CD4-positive, alpha-beta T cell (primary cell): ENCODE measurements around the gene ALOX15B. TPM values are rescaled to one million over a fixed set of nuclear protein-coding genes. Genes with fewer than 3 reads are reported as not detected.
"Not testable (repeated sequence)": the region's sequence is repeated elsewhere in the genome, so short reads cannot be mapped to it uniquely, and the experiment has no call there.

Source experiments
- ATAC-seq: fragments of 200-7000 bp; cut with Tn5 transposase; one replicate; pipeline ENCODE4 v1.10.0; 2022; ENCODE audit warnings: mild to moderate bottlenecking; ENCODE audit not compliant: poor library complexity
- CTCF ChIA-PET: fragments of 350-600 bp; sonication (Branson Sonifier 250); formaldehyde crosslinking; loops from one replicate; lab custom pipeline; 2021; ENCODE audit warnings: antibody characterized with exemption, inconsistent platforms; lab: Charles Lee
- POLR2A ChIA-PET: fragments of 350-600 bp; sonication (Branson Sonifier 250); formaldehyde crosslinking; loops from one replicate; lab custom pipeline; 2021; ENCODE audit warnings: antibody characterized with exemption, inconsistent platforms; lab: Charles Lee
- DNase-seq, 14 experiments: peaks; one replicate each; pipeline ENCODE4 v3.0.0-alpha.2; 2013 to 2020; ENCODE audit warnings: mixed read lengths in 2 of 14
- H3K27ac ChIP-seq, 2 donors: one replicate each; pipeline versions ENCODE4 v1.5.1 to v1.7.0; 2013; ENCODE audit warnings: low read length in 2 of 2, low read depth in 1 of 2, mild to moderate bottlenecking in 1 of 2
- H3K27me3 ChIP-seq, 2 experiments: 1 replicate in 1 of 2; 2 replicates in 1 of 2; pipeline versions ENCODE4 v1.6.1 to v1.7.0; 2013; ENCODE audit warnings: low read length in 2 of 2, control low read depth in 1 of 2, mild to moderate bottlenecking in 1 of 2, moderate library complexity in 1 of 2; ENCODE audit not compliant: insufficient read depth in 2 of 2, control insufficient read depth in 1 of 2
- H3K36me3 ChIP-seq: one replicate; pipeline ENCODE4 v1.6.1; 2013; ENCODE audit warnings: low read length, control low read depth; ENCODE audit not compliant: insufficient read depth
- H3K4me1 ChIP-seq: one replicate; pipeline ENCODE4 v1.6.1; 2013; ENCODE audit warnings: low read length, control low read depth; ENCODE audit not compliant: insufficient read depth
- H3K4me3 ChIP-seq: one replicate; pipeline ENCODE4 v1.5.1; 2013; ENCODE audit warnings: mild to moderate bottlenecking, low read length, moderate library complexity
- H3K9me3 ChIP-seq, 2 experiments: 1 replicate in 1 of 2; 2 replicates in 1 of 2; pipeline versions ENCODE4 v1.6.1 to v1.7.0; 2013; ENCODE audit warnings: low read length in 2 of 2, mild to moderate bottlenecking in 2 of 2, control low read depth in 1 of 2, moderate library complexity in 1 of 2; ENCODE audit not compliant: control insufficient read depth in 1 of 2, insufficient read depth in 1 of 2
- H3K27ac Mint-ChIP-seq: one replicate; pipeline ENCODE4 v1.8.0; 2020; ENCODE audit warnings: mixed read lengths
- H3K27me3 Mint-ChIP-seq: one replicate; pipeline ENCODE4 v1.8.0; 2021; ENCODE audit warnings: mixed read lengths
- H3K36me3 Mint-ChIP-seq: one replicate; pipeline ENCODE4 v1.8.0; 2021; ENCODE audit warnings: low read depth, mixed read lengths
- H3K4me1 Mint-ChIP-seq: one replicate; pipeline ENCODE4 v1.8.0; 2021; ENCODE audit warnings: low read depth, mixed read lengths
- H3K4me3 Mint-ChIP-seq: one replicate; pipeline ENCODE4 v1.8.0; 2020; ENCODE audit warnings: mild to moderate bottlenecking, mixed read lengths
- H3K9me3 Mint-ChIP-seq: one replicate; pipeline ENCODE4 v1.8.0; 2020; ENCODE audit warnings: mixed read lengths
- intact Hi-C, 2 experiments: fragments of 100-400 bp; cut with DNase I in 1 of 2; cut with micrococcal nuclease in 1 of 2; formaldehyde crosslinking; loops; one replicate each; pipeline versions ENCODE4 v1.15.1 to v1.9.0; 2023 to 2025; cut with DNase I, micrococcal nuclease
- total RNA-seq, 174 experiments: library from RNA in 2 of 174; stranded (reverse) in 2 of 174; gene quantifications; one replicate each; pipeline ENCODE4 v1.2.3 and lab custom pipeline; 2021 to 2026
- TF ChIP-seq, protein P1 (sequence below): fragments of 200-600 bp; IDR thresholded peaks from one replicate; pipeline ENCODE4 v1.8.0; 2022; ENCODE audit warnings: antibody characterized with exemption, mild to moderate bottlenecking

Gene ALOX15B
- total RNA-seq, 2 experiments from 2014 or later, result not detected

GRCh38 chr17:8076502-8077266 is 37.8 kb downstream of the ALOX15B start:
- ATAC-seq (no peak), DNase-seq (no peak)
- ChIA-PET CTCF (no interaction called here), POLR2A (no interaction called here)
- Mint-ChIP-seq H3K4me3 (no peak overlapping the region), H3K4me1 (peaks cover 41% of the 10 kb centered on the region), H3K9me3 (no peaks in the 10 kb centered on the region), H3K36me3 (peaks cover 4% of the 10 kb centered on the region), H3K27ac (no peak overlapping the region), H3K27me3 (peaks cover 32% of the 10 kb centered on the region)
- Histone ChIP-seq H3K27me3 (peaks cover 21 to 29% of the 10 kb centered on the region in 2 experiments), H3K27ac (no peak overlapping the region), H3K9me3 (peaks cover 0 to 5% of the 10 kb centered on the region in 2 experiments), H3K4me1 (peaks cover 44% of the 10 kb centered on the region), H3K4me3 (no peak overlapping the region), H3K36me3 (no peaks in the 10 kb centered on the region)
- intact Hi-C loops, result no loop called here
- TF ChIP-seq, protein P1, sequence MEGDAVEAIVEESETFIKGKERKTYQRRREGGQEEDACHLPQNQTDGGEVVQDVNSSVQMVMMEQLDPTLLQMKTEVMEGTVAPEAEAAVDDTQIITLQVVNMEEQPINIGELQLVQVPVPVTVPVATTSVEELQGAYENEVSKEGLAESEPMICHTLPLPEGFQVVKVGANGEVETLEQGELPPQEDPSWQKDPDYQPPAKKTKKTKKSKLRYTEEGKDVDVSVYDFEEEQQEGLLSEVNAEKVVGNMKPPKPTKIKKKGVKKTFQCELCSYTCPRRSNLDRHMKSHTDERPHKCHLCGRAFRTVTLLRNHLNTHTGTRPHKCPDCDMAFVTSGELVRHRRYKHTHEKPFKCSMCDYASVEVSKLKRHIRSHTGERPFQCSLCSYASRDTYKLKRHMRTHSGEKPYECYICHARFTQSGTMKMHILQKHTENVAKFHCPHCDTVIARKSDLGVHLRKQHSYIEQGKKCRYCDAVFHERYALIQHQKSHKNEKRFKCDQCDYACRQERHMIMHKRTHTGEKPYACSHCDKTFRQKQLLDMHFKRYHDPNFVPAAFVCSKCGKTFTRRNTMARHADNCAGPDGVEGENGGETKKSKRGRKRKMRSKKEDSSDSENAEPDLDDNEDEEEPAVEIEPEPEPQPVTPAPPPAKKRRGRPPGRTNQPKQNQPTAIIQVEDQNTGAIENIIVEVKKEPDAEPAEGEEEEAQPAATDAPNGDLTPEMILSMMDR, result no peak

DNA sequence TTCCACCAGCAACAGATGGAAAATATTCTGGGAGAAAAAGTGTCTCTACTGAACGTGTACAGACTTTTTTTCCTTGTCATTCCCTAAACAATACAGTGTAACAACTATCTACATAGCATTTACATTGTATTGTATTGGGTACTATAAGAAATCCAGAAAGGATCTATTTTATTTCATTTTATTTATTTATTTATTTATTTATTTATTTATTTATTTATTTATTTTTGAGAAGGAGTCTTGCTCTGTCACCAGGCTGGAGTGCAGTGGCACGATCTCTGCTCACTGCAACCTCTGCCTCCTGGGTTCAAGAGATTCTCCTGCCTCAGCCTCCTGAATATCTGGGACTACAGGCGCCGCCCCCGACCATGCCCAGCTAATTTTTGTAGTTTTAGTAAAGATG is 39.1 kb downstream of the ALOX15B start:
- ATAC-seq, H3K4me3 ChIP-seq, CTCF ChIA-PET, H3K9me3 ChIP-seq, H3K36me3 ChIP-seq, H3K36me3 Mint-ChIP-seq, H3K27ac ChIP-seq, DNase-seq, H3K27ac Mint-ChIP-seq, intact Hi-C loops, H3K9me3 Mint-ChIP-seq: not testable (repeated sequence)
- Mint-ChIP-seq H3K4me3 (peak overlapping the region; percentile 69), H3K4me1 (peaks cover 33% of the 10 kb centered on the region), H3K27me3 (peaks cover 22% of the 10 kb centered on the region)
- peaks cover 34% of the 10 kb centered on the region for H3K4me1 ChIP-seq
- peaks cover 13 to 18% of the 10 kb centered on the region in 2 experiments for H3K27me3 ChIP-seq
- POLR2A ChIA-PET, result interaction anchor here (1.1 kb wide), 1 partner anchor 41 kb away, joined by 3 read pairs; no protein-coding TSS in a partner anchor

DNA sequence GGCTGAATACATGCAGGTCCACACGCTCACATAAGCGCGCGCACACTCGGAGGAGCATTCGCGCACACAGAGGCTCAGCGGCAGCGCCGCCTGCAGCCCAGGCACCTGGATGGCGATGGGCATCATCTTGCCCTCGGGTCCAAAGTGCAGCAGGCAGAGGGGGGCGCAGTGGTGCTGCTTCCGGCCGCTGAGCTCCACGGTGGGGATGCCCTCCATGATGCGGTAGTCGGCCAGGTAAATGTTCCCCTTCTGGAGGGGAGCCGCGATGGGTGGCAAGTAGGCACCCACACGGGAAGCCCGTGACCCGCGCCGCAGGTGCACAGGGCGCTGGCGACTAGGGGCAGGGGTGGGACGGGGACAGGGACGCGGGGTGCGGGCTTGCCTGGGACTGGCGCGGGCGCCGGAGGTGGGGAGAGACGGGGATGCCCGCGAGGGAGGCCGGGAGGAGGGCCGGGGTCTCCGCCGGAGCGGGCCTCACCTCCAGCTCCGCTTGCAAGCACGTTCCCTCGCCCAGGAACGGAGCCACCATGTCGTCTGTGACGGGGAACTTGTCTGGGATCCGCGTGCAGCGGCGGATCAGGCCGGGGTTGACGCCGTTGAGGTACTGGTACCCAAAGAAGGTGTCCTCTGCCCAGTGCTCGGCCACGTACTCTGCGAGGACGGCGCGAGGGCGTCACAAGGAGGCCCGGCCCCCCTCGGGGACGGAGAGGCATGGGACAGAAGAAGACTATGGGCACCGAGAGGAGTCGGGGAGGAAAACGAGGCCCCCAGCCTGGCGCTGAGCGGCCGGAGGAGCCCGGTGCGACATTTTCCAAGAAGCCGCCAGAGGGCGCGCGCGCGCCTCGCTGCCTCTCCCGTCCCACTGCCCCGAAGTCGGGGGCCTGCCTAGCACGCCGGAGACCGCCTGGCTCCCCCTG is 40.7 kb downstream of the ALOX15B start:
- DNase-seq, result peak; percentile 66 to 92 (median 76)
- Mint-ChIP-seq H3K27me3 (peaks cover 7% of the 10 kb centered on the region), H3K4me3 (peak overlapping the region; percentile 92), H3K27ac (peak overlapping the region; percentile 76), H3K36me3 (peaks cover 4% of the 10 kb centered on the region), H3K4me1 (peaks cover 17% of the 10 kb centered on the region), H3K9me3 (no peaks in the 10 kb centered on the region)
- ATAC-seq, result peak; percentile 80
- H3K9me3 ChIP-seq, result no peaks in the 10 kb centered on the region
- peak overlapping the region; percentile 52 to 70 for H3K27ac ChIP-seq
- peaks cover 20% of the 10 kb centered on the region for H3K4me1 ChIP-seq
- intact Hi-C loops, result loop anchor here in 1 of 2 experiments (1.0 to 2.0 kb wide), 3 partner anchors 31 to 221 kb away; partner anchors contain the start of gene ALOXE3
- H3K4me3 ChIP-seq, result peak overlapping the region; percentile 77
- H3K27me3 ChIP-seq, result peaks cover 4 to 6% of the 10 kb centered on the region in 2 experiments
- CTCF ChIA-PET, result interaction anchor here (0.6 to 2.0 kb wide), 18 partner anchors 9 to 675 kb away, joined by 3 to 24 read pairs (median 4); partner anchors contain the start of gene ALOXE3
- TF ChIP-seq, protein P1, result peak; percentile 82
- no peaks in the 10 kb centered on the region for H3K36me3 ChIP-seq
- POLR2A ChIA-PET, result interaction anchor here (0.5 to 1.6 kb wide), 13 partner anchors 14 to 244 kb away, joined by 3 to 17 read pairs (median 4); partner anchors contain the start of gene CTC1
